K562 (cell line): ENCODE results near the gene RASSF7.

Source experiments
- BRD9 ChIP-seq: fragments of 450-650 bp; IDR thresholded peaks from 2 replicates; pipeline ENCODE4 v1.6.1; 2018; ENCODE audit warnings: low read depth; ENCODE audit not compliant: partially characterized antibody
- CTCF ChIP-seq, 3 experiments: IDR thresholded peaks in 2 of 3; conservative IDR thresholded peaks in 1 of 3; 2 replicates each; pipeline ENCODE4 v1.5.1; 2011 to 2012; ENCODE audit warnings: low read length in 3 of 3, mild to moderate bottlenecking in 3 of 3, control low read depth in 2 of 3, improper control_type of control experiment in 1 of 3, inconsistent platforms in 1 of 3, low read depth in 1 of 3, mixed read lengths in 1 of 3, moderate library complexity in 1 of 3; ENCODE audit not compliant: insufficient read depth in 2 of 3
- NR0B1 ChIP-seq: fragments of 450-650 bp; IDR thresholded peaks from one replicate; pipeline ENCODE4 v1.6.1; 2018; ENCODE audit warnings: mild to moderate bottlenecking, moderate library complexity; ENCODE audit not compliant: partially characterized antibody
- POLR2A ChIP-seq: fragments of 450-650 bp; conservative IDR thresholded peaks from 2 replicates; pipeline ENCODE4 v1.6.1; 2016
- POU5F1 ChIP-seq: fragments of 150-350 bp; IDR thresholded peaks from 2 replicates; pipeline ENCODE4 v1.6.1; 2014; ENCODE audit warnings: borderline replicate concordance, low read length, low read depth, mild to moderate bottlenecking; ENCODE audit not compliant: partially characterized antibody
- REST ChIP-seq, 2 experiments: fragments of 450-650 bp; formaldehyde crosslinking in 1 of 2; IDR thresholded peaks; 2 replicates each; pipeline versions ENCODE4 v1.4.0 to v1.6.1; 2014 to 2020; ENCODE audit warnings: mild to moderate bottlenecking in 2 of 2, borderline replicate concordance in 1 of 2, low read depth in 1 of 2
- XRCC5 ChIP-seq: fragments of 200-400 bp; formaldehyde crosslinking; IDR thresholded peaks from 2 replicates; pipeline ENCODE4 v1.6.1; 2017; ENCODE audit warnings: low read depth, mild to moderate bottlenecking, low read length
- ZNF24 ChIP-seq: fragments of 450-650 bp; IDR thresholded peaks from 2 replicates; pipeline ENCODE4 v1.6.1; 2016
- ZNF695 ChIP-seq: fragments of 450-650 bp; formaldehyde crosslinking; IDR thresholded peaks from 2 replicates; pipeline ENCODE4 v1.4.0; 2020; ENCODE audit warnings: mild to moderate bottlenecking, moderate library complexity

GRCh38 chr11:563066-563811 is 2.5 kb downstream of the RASSF7 start:
- TF ChIP-seq POU5F1 (no peak), POLR2A (no peak), CTCF (IDR thresholded peaks at IDR 0.05 in 2 of 3, conservative IDR thresholded peaks at IDR 0.05 in 1 of 3; ENCODE audit: insufficient read depth in 2 of 3, low read depth in 1 of 3, low read length in 3 of 3) (no peak), XRCC5 (no peak), ZNF695 (no peak), REST (IDR thresholded peaks at IDR 0.05; ENCODE audit: borderline replicate concordance) (no peak), REST (CRISPR knock-in tag; IDR thresholded peaks at IDR 0.05; ENCODE audit: low read depth) (no peak), BRD9 (no peak), ZNF24 (no peak), NR0B1 (no peak)
